Neural cell (in vitro differentiated cells): ENCODE results near the gene PLCZ1. TPM values are rescaled to one million over a fixed set of nuclear protein-coding genes. Genes with fewer than 3 reads are reported as not detected.

Experiments used
- H2AFZ ChIP-seq: fragments of 200-600, 300-800 bp; sonication (generic), shearing (Covaris generic); 2 replicates; pipeline ENCODE4 v1.6.0; 2014; ENCODE audit warnings: low read depth, mild to moderate bottlenecking, antibody characterized with exemption, low read length, moderate library complexity
- H3F3A ChIP-seq: fragments of 200-600 bp; shearing (Covaris generic); 2 replicates; pipeline ENCODE4 v1.6.1; 2016; ENCODE audit warnings: mild to moderate bottlenecking, moderate library complexity, mixed read lengths, antibody characterized with exemption, low read length; ENCODE audit not compliant: insufficient read depth, poor library complexity, severe bottlenecking
- H3K27ac ChIP-seq: fragments of 200-600, 300-800 bp; sonication (generic), shearing (Covaris generic); 2 replicates; pipeline ENCODE4 v1.5.1; 2014; ENCODE audit warnings: mild to moderate bottlenecking, low read length, moderate library complexity
- H3K27me3 ChIP-seq: fragments of 300-800, 200-600 bp; sonication (generic), shearing (Covaris generic); 2 replicates; pipeline ENCODE4 v1.6.0; 2014; ENCODE audit warnings: mild to moderate bottlenecking, low read depth, low read length, moderate library complexity; ENCODE audit not compliant: insufficient read depth
- H3K36me3 ChIP-seq: fragments of 300-800, 200-600 bp; sonication (generic), shearing (Covaris generic); 2 replicates; pipeline ENCODE4 v1.5.1; 2014; ENCODE audit warnings: mild to moderate bottlenecking, antibody characterized with exemption, low read length, moderate library complexity; ENCODE audit not compliant: insufficient read depth
- H3K4me2 ChIP-seq: fragments of 300-800, 200-600 bp; sonication (generic), shearing (Covaris generic); 2 replicates; pipeline ENCODE4 v1.6.0; 2014; ENCODE audit warnings: mild to moderate bottlenecking, low read length
- H3K4me3 ChIP-seq: fragments of 300-800, 200-600 bp; sonication (generic), shearing (Covaris generic); 2 replicates; pipeline ENCODE4 v1.5.1; 2014; ENCODE audit warnings: mild to moderate bottlenecking, low read length, moderate library complexity
- H3K79me2 ChIP-seq: fragments of 200-600 bp; shearing (Covaris generic); replicated peaks from 2 replicates; pipeline ENCODE4 v1.6.0; 2014; ENCODE audit warnings: mild to moderate bottlenecking, low read length, moderate library complexity; ENCODE audit not compliant: insufficient read depth
- H3K9ac ChIP-seq: fragments of 300-800, 200-600 bp; sonication (generic), shearing (Covaris generic); 2 replicates; pipeline ENCODE4 v1.6.1; 2016; ENCODE audit warnings: mild to moderate bottlenecking, low read length, mixed read lengths
- H3K9me2 ChIP-seq: fragments of 200-600 bp; shearing (Covaris generic); 2 replicates; pipeline ENCODE4 v1.6.1; 2016; ENCODE audit warnings: mild to moderate bottlenecking, low read length, mixed read lengths; ENCODE audit not compliant: insufficient read depth
- H3K9me3 ChIP-seq: fragments of 200-600, 300-800 bp; sonication (generic), shearing (Covaris generic); 2 replicates; pipeline ENCODE4 v1.6.1; 2016; ENCODE audit warnings: mild to moderate bottlenecking, mixed run types, low read length, moderate library complexity, mixed read lengths
- H4K20me1 ChIP-seq: fragments of 200-600 bp; shearing (Covaris generic); 2 replicates; pipeline ENCODE4 v1.6.1; 2016; ENCODE audit warnings: mild to moderate bottlenecking, mixed run types; ENCODE audit not compliant: insufficient read depth
- EP300 ChIP-seq: fragments of 450-650 bp; conservative IDR thresholded peaks from 2 replicates; pipeline ENCODE4 v1.6.1; 2014; ENCODE audit warnings: antibody characterized with exemption, mild to moderate bottlenecking, moderate library complexity; ENCODE audit not compliant: poor library complexity, severe bottlenecking
- EZH2 ChIP-seq: fragments of 200-600, 300-800 bp; shearing (Covaris generic), sonication (generic); IDR thresholded peaks from 2 replicates; pipeline ENCODE4 v1.6.1; 2014; ENCODE audit warnings: antibody characterized with exemption, low read length, borderline replicate concordance, mild to moderate bottlenecking; ENCODE audit not compliant: insufficient read depth, poor library complexity, severe bottlenecking
- MXI1 ChIP-seq: fragments of 450-650 bp; conservative IDR thresholded peaks from 2 replicates; pipeline ENCODE4 v1.6.1; 2014; ENCODE audit warnings: antibody characterized with exemption, mild to moderate bottlenecking; ENCODE audit not compliant: poor library complexity, severe bottlenecking
- POLR2AphosphoS5 ChIP-seq: IDR thresholded peaks from 2 replicates; pipeline ENCODE4 v1.6.1; 2012
- RAD21 ChIP-seq: fragments of 450-650 bp; conservative IDR thresholded peaks from 2 replicates; pipeline ENCODE4 v1.6.1; 2014; ENCODE audit warnings: antibody characterized with exemption, mild to moderate bottlenecking, moderate library complexity
- SMC3 ChIP-seq: fragments of 450-650 bp; conservative IDR thresholded peaks from 2 replicates; pipeline ENCODE4 v1.6.1; 2014; ENCODE audit warnings: antibody characterized with exemption, mild to moderate bottlenecking, moderate library complexity; ENCODE audit not compliant: poor library complexity
- TAF1 ChIP-seq: IDR thresholded peaks from 2 replicates; pipeline ENCODE4 v1.6.1; 2012; ENCODE audit warnings: low read depth
- polyA plus RNA-seq: library from polyadenylated mRNA; depleted of rRNA; stranded (reverse); fragments of >200 nt; gene quantifications from 2 replicates; pipeline ENCODE4 v1.2.3, GENCODE V29; 2014
- TF ChIP-seq, protein P1 (sequence below): fragments of 450-650 bp; IDR thresholded peaks from 2 replicates; pipeline ENCODE4 v1.5.1; 2014; ENCODE audit warnings: antibody characterized with exemption, mild to moderate bottlenecking, moderate library complexity; ENCODE audit not compliant: poor library complexity, severe bottlenecking
- TF ChIP-seq, protein P2 (sequence below): IDR thresholded peaks from 2 replicates; pipeline ENCODE4 v1.6.1; 2012; ENCODE audit warnings: borderline replicate concordance

Gene PLCZ1
- polyA plus RNA-seq, 1 donor from 2014 or later, result not detected

DNA sequence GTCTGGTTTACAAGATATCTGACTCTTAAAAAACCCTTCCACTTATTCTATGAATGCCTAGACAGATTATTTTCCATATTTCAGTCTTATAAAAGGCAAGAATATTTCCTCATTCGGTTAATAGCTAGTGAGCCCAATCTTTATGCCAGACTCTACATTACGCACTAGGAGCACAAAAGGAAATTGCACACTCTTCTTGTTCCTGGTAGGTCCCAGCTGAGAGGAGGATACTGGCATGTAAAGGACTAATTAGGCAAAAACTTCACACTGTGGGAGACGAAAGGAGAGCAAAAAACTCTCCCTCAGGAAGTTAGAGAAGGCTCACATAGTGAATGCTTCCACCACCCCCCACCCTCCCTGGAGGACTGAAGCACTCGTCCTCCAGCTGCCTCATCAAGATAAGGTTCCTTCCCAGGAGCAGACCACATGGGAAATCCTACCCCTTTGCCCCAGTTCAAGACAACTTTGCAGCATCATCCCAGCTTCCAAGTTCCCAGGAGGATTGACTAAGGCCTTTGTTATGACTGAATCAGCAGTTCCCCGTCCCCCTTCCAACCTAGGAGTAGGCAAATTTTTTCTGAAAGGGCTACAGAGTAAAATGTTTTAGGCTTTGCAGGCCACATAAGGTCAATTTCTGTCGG, 14.6 kb upstream of the PLCZ1 start:
- Histone ChIP-seq H3K4me3 (no peak overlapping the region), H3K27me3 (no peaks in the 10 kb centered on the region), H3F3A (no peaks in the 10 kb centered on the region), H3K9ac (no peak overlapping the region), H3K79me2 (no peaks in the 10 kb centered on the region), H3K36me3 (no peaks in the 10 kb centered on the region), H3K27ac (no peak overlapping the region), H4K20me1 (no peaks in the 10 kb centered on the region), H3K9me2 (no peaks in the 10 kb centered on the region), H2AFZ (no peak overlapping the region), H3K4me2 (no peak overlapping the region), H3K9me3 (no peaks in the 10 kb centered on the region)
- no peak for TF ChIP-seq POLR2AphosphoS5
- TF ChIP-seq, protein P1, sequence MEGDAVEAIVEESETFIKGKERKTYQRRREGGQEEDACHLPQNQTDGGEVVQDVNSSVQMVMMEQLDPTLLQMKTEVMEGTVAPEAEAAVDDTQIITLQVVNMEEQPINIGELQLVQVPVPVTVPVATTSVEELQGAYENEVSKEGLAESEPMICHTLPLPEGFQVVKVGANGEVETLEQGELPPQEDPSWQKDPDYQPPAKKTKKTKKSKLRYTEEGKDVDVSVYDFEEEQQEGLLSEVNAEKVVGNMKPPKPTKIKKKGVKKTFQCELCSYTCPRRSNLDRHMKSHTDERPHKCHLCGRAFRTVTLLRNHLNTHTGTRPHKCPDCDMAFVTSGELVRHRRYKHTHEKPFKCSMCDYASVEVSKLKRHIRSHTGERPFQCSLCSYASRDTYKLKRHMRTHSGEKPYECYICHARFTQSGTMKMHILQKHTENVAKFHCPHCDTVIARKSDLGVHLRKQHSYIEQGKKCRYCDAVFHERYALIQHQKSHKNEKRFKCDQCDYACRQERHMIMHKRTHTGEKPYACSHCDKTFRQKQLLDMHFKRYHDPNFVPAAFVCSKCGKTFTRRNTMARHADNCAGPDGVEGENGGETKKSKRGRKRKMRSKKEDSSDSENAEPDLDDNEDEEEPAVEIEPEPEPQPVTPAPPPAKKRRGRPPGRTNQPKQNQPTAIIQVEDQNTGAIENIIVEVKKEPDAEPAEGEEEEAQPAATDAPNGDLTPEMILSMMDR, result no peak
- TF ChIP-seq MXI1, result no peak
- no peak for TF ChIP-seq EZH2

DNA sequence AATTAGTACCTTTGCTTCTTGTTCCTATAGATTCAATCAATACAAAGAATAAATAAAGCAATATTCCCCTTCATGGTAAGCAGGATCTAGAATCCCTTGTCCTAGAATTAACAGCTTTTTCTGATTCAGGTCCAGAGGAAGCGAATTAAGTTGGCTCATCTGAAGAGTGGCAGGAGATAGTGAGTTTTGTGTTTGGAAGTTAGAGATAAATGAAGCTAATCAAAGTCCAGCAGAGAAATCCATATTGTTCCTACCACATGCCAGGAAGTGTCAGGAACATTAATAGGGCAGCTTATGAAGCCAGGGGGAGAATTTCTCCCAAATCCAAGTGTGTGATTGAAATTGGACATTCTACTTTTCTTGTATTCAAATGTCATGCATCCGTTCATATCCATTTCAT, 14.1 kb upstream of the PLCZ1 start:
- Histone ChIP-seq H3K79me2 (no peaks in the 10 kb centered on the region), H3K9ac (no peak overlapping the region), H3K9me2 (no peaks in the 10 kb centered on the region), H4K20me1 (no peaks in the 10 kb centered on the region), H3K4me3 (no peak overlapping the region), H3K4me2 (no peak overlapping the region), H3K36me3 (no peaks in the 10 kb centered on the region), H3K27ac (no peak overlapping the region), H3F3A (no peaks in the 10 kb centered on the region), H3K27me3 (no peaks in the 10 kb centered on the region), H2AFZ (no peak overlapping the region), H3K9me3 (no peaks in the 10 kb centered on the region)
- TF ChIP-seq EP300, result no peak
- TF ChIP-seq MXI1, result no peak
- TF ChIP-seq TAF1, result no peak
- TF ChIP-seq, protein P2, sequence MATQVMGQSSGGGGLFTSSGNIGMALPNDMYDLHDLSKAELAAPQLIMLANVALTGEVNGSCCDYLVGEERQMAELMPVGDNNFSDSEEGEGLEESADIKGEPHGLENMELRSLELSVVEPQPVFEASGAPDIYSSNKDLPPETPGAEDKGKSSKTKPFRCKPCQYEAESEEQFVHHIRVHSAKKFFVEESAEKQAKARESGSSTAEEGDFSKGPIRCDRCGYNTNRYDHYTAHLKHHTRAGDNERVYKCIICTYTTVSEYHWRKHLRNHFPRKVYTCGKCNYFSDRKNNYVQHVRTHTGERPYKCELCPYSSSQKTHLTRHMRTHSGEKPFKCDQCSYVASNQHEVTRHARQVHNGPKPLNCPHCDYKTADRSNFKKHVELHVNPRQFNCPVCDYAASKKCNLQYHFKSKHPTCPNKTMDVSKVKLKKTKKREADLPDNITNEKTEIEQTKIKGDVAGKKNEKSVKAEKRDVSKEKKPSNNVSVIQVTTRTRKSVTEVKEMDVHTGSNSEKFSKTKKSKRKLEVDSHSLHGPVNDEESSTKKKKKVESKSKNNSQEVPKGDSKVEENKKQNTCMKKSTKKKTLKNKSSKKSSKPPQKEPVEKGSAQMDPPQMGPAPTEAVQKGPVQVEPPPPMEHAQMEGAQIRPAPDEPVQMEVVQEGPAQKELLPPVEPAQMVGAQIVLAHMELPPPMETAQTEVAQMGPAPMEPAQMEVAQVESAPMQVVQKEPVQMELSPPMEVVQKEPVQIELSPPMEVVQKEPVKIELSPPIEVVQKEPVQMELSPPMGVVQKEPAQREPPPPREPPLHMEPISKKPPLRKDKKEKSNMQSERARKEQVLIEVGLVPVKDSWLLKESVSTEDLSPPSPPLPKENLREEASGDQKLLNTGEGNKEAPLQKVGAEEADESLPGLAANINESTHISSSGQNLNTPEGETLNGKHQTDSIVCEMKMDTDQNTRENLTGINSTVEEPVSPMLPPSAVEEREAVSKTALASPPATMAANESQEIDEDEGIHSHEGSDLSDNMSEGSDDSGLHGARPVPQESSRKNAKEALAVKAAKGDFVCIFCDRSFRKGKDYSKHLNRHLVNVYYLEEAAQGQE, result no peak
- TF ChIP-seq, protein P1, result no peak
- TF ChIP-seq EZH2, result no peak
- no peak for TF ChIP-seq RAD21
- no peak for TF ChIP-seq SMC3
- no peak for TF ChIP-seq POLR2AphosphoS5
